Spleen (tissue), 7 donors: ENCODE results near the gene SLC36A3.

Experiments
- CTCF ChIP-seq, 11 experiments: fragments of 200-600 bp in 7 of 11; fragments of 450-650 bp in 4 of 11; sonication (generic) in 4 of 11; IDR thresholded peaks in 8 of 11; conservative IDR thresholded peaks in 3 of 11; 1 replicate in 7 of 11; 2 replicates in 4 of 11; pipeline versions ENCODE4 v1.4.0 to v1.8.0; 2016 to 2021; ENCODE audit warnings: antibody characterized with exemption in 11 of 11, inconsistent platforms in 4 of 11, mild to moderate bottlenecking in 1 of 11
- POLR2A ChIP-seq, 3 donors: fragments of 450-650 bp; IDR thresholded peaks; one replicate each; pipeline ENCODE4 v1.5.1; 2017; ENCODE audit warnings: antibody characterized with exemption in 3 of 3, mild to moderate bottlenecking in 1 of 3
- POLR2AphosphoS5 ChIP-seq, 3 donors: sonication (generic); formaldehyde crosslinking; IDR thresholded peaks; one replicate each; pipeline ENCODE4 v1.5.1; 2017; ENCODE audit warnings: antibody characterized with exemption in 3 of 3
- donor health status: DM: no; HTN: no; CAD: no; lungs with moderate emphysema.
- donor health status: DM: no; HTN: no; CAD: no.
- donor health status: DM: no; HTN: no; CAD: no.

GRCh38 chr5:151257731-151258181, 45.8 kb downstream of the SLC36A3 start:
- no peak for TF ChIP-seq CTCF (IDR thresholded peaks at IDR 0.05 in 8 of 11, conservative IDR thresholded peaks at IDR 0.05 in 3 of 11)
- TF ChIP-seq POLR2A (IDR thresholded peaks at IDR 0.05) = peak in 1 of 3 donors; percentile 47
- peak in 2 of 3 donors; percentile 73 to 83 for TF ChIP-seq POLR2AphosphoS5 (IDR thresholded peaks at IDR 0.05)
